HEK293 (cell line): ENCODE data around the gene SMO.
A peak's percentile ranks its signal among the peaks of the same experiment; 100 is the strongest.

Experiments
- CTCF ChIA-PET: fragments of 350-600 bp; formaldehyde crosslinking; extraction: SDS; loops from one replicate; lab custom pipeline; 2021; ENCODE audit warnings: antibody characterized with exemption; lab: Yijun Ruan, JAX
- POLR2A ChIA-PET: fragments of 300-600 bp; formaldehyde crosslinking; extraction: SDS; loops from one replicate; lab custom pipeline; 2020; ENCODE audit warnings: antibody characterized with exemption, inconsistent platforms; lab: Yijun Ruan, JAX
- H3K27ac ChIP-seq: fragments of 200-500 bp; sonication (Bioruptor generic); 2 replicates; pipeline ENCODE4 v1.5.1; 2014; ENCODE audit warnings: low read depth, low read length, control low read depth, inconsistent platforms; ENCODE audit errors: extremely low read depth
- H3K36me3 ChIP-seq, 2 experiments: fragments of 200-500 bp in 1 of 2; sonication (Bioruptor generic) in 1 of 2; 1 replicate in 1 of 2; 2 replicates in 1 of 2; pipeline ENCODE4 v1.5.1; 2014 to 2017; ENCODE audit warnings: inconsistent platforms in 2 of 2, low read length in 2 of 2; ENCODE audit not compliant: control insufficient read depth in 2 of 2, insufficient read depth in 1 of 2
- H3K4me1 ChIP-seq: fragments of 200-500 bp; sonication (Bioruptor generic); 2 replicates; pipeline ENCODE4 v1.5.1; 2014; ENCODE audit warnings: mild to moderate bottlenecking, low read length, inconsistent platforms; ENCODE audit not compliant: control insufficient read depth, insufficient read depth
- H3K4me3 ChIP-seq: 2 replicates; pipeline ENCODE4 v1.5.1; 2011; ENCODE audit warnings: low read depth, mild to moderate bottlenecking, control low read depth, low read length, moderate library complexity
- H3K9me3 ChIP-seq: fragments of 200-500 bp; sonication (Bioruptor generic); 2 replicates; pipeline ENCODE4 v1.5.1; 2014; ENCODE audit warnings: low read depth, low read length, inconsistent platforms; ENCODE audit not compliant: control insufficient read depth, insufficient read depth
- BCL11A ChIP-seq: fragments of 450-650 bp; formaldehyde crosslinking; IDR thresholded peaks from 2 replicates; pipeline ENCODE4 v1.5.1; 2016; ENCODE audit warnings: low read depth, missing biosample characterization, missing genetic modification characterization
- IKZF3 ChIP-seq: fragments of 450-650 bp; IDR thresholded peaks from 2 replicates; pipeline ENCODE4 v1.5.0; 2018; ENCODE audit warnings: missing biosample characterization, mild to moderate bottlenecking, missing genetic modification characterization, moderate library complexity
- KLF9 ChIP-seq: fragments of 450-650 bp; formaldehyde crosslinking; IDR thresholded peaks from 2 replicates; pipeline ENCODE4 v1.5.1; 2016; ENCODE audit warnings: missing biosample characterization, missing genetic modification characterization, low read depth
- PRDM4 ChIP-seq: fragments of 450-650 bp; formaldehyde crosslinking; IDR thresholded peaks from 2 replicates; pipeline ENCODE4 v1.5.1; 2017; ENCODE audit warnings: missing biosample characterization, missing genetic modification characterization
- WT1 ChIP-seq: fragments of 450-650 bp; formaldehyde crosslinking; IDR thresholded peaks from 2 replicates; pipeline ENCODE4 v1.5.1; 2016; ENCODE audit warnings: missing biosample characterization, missing genetic modification characterization
- ZIC2 ChIP-seq: fragments of 450-650 bp; formaldehyde crosslinking; IDR thresholded peaks from 2 replicates; pipeline ENCODE4 v1.5.1; 2016; ENCODE audit warnings: missing biosample characterization, missing genetic modification characterization
- ZNF23 ChIP-seq: fragments of 450-650 bp; formaldehyde crosslinking; IDR thresholded peaks from 2 replicates; pipeline ENCODE4 v1.5.1; 2016; ENCODE audit warnings: missing biosample characterization, missing genetic modification characterization, borderline replicate concordance
- ZNF274 ChIP-seq, 2 experiments: fragments of 200-500 bp in 1 of 2; fragments of 450-650 bp in 1 of 2; sonication (Bioruptor generic) in 1 of 2; formaldehyde crosslinking in 1 of 2; IDR thresholded peaks; 2 replicates each; pipeline versions ENCODE4 v1.5.1 to v1.6.1; 2014 to 2016; ENCODE audit warnings: borderline replicate concordance in 1 of 2, inconsistent platforms in 1 of 2, low read length in 1 of 2, missing biosample characterization in 1 of 2, missing genetic modification characterization in 1 of 2
- ZNF610 ChIP-seq: fragments of 450-650 bp; formaldehyde crosslinking; IDR thresholded peaks from 2 replicates; pipeline ENCODE4 v1.5.1; 2016; ENCODE audit warnings: missing biosample characterization, missing genetic modification characterization, borderline replicate concordance
- ZNF692 ChIP-seq: fragments of 450-650 bp; formaldehyde crosslinking; IDR thresholded peaks from 2 replicates; pipeline ENCODE4 v1.5.1; 2016; ENCODE audit warnings: missing biosample characterization, missing genetic modification characterization
- ZNF768 ChIP-seq: fragments of 450-650 bp; formaldehyde crosslinking; IDR thresholded peaks from 2 replicates; pipeline ENCODE4 v1.5.1; 2018; ENCODE audit warnings: missing biosample characterization, mild to moderate bottlenecking, missing genetic modification characterization

The SMO gene

GRCh38 chr7:129150199-129150996 is 38.0 kb upstream of the SMO start:
- H3K4me1 ChIP-seq = no peaks in the 10 kb centered on the region
- H3K9me3 ChIP-seq = no peaks in the 10 kb centered on the region
- H3K27ac ChIP-seq = no peak overlapping the region
- ChIA-PET CTCF (interaction anchor here (0.6 to 2.5 kb wide), 2 partner anchors 13 to 220 kb away, joined by 3 to 25 read pairs; no protein-coding TSS in a partner anchor), POLR2A (no interaction called here)
- H3K4me3 ChIP-seq = no peak overlapping the region
- TF ChIP-seq ZNF23 (tag by site-specific recombination) = no peak
- peak; percentile 92 for TF ChIP-seq ZIC2 (tag by site-specific recombination)
- no peaks in the 10 kb centered on the region for H3K36me3 ChIP-seq

GRCh38 chr7:129157651-129158050 is 30.8 kb upstream of the SMO start:
- TF ChIP-seq IKZF3 (tag by site-specific recombination) (no peak), ZNF768 (tag by site-specific recombination) (no peak)
- Histone ChIP-seq H3K27ac (no peak overlapping the region), H3K9me3 (no peaks in the 10 kb centered on the region), H3K4me1 (no peaks in the 10 kb centered on the region), H3K4me3 (no peak overlapping the region), H3K36me3 (no peaks in the 10 kb centered on the region)
- ChIA-PET POLR2A (no interaction called here), CTCF (no interaction called here)

- TF ChIP-seq ZNF692 (tag by site-specific recombination) = no peak
- no peak for TF ChIP-seq WT1 (tag by site-specific recombination)
- no peak for TF ChIP-seq BCL11A
- no peak for TF ChIP-seq KLF9 (tag by site-specific recombination)
- no peak for TF ChIP-seq ZNF610
- no peak for TF ChIP-seq ZNF274 (IDR thresholded peaks at IDR 0.05; ENCODE audit: low read length)
- no peak for TF ChIP-seq ZNF274 (tag by site-specific recombination; IDR thresholded peaks at IDR 0.05; ENCODE audit: borderline replicate concordance)
- no peak for TF ChIP-seq PRDM4 (tag by site-specific recombination)
- Histone ChIP-seq H3K4me1 (no peaks in the 10 kb centered on the region), H3K36me3 (peaks cover 0 to 3% of the 10 kb centered on the region in 2 experiments; a peak in 1 of 3 replicates), H3K9me3 (no peaks in the 10 kb centered on the region), H3K27ac (no peak overlapping the region), H3K4me3 (no peak overlapping the region)
- ChIA-PET POLR2A (no interaction called here), CTCF (interaction anchor here (0.6 to 1.2 kb wide), 5 partner anchors 14 to 389 kb away, joined by 3 to 5 read pairs (median 3); no protein-coding TSS in a partner anchor)
Observed at GRCh38 chr7:129159539-129159938, 28.9 kb upstream of the SMO start.
